WTC11 (cell line): ENCODE results near the gene PSMD5. TPM values are rescaled to one million over a fixed set of nuclear protein-coding genes. Genes with fewer than 3 reads are reported as not detected.

Experiments used
- ATAC-seq: fragments of 200-7000 bp; cut with Tn5 transposase; 2 replicates; pipeline ENCODE4 v1.10.0; 2021; ENCODE audit warnings: mild to moderate bottlenecking, moderate library complexity
- CTCF ChIA-PET: fragments of 300-600 bp; sonication (Branson Sonifier 250); formaldehyde crosslinking; loops from one replicate; lab custom pipeline; 2021; ENCODE audit warnings: antibody characterized with exemption; lab: Charles Lee
- POLR2A ChIA-PET: fragments of 350-600 bp; sonication (Branson Sonifier 250); formaldehyde crosslinking; loops from one replicate; lab custom pipeline; 2021; ENCODE audit warnings: antibody characterized with exemption; lab: Charles Lee
- DNase-seq: peaks from one replicate; pipeline ENCODE4 v3.0.0; 2021; ENCODE audit warnings: low spot score
- H3K27ac Mint-ChIP-seq: 2 replicates; pipeline ENCODE4 v1.8.0; 2021; ENCODE audit warnings: mixed read lengths
- H3K27me3 Mint-ChIP-seq: 2 replicates; pipeline ENCODE4 v1.8.0; 2021; ENCODE audit warnings: low read depth, mild to moderate bottlenecking, moderate library complexity, mixed read lengths
- H3K36me3 Mint-ChIP-seq: 2 replicates; pipeline ENCODE4 v1.8.0; 2021; ENCODE audit warnings: mixed read lengths
- H3K4me1 Mint-ChIP-seq: 2 replicates; pipeline ENCODE4 v1.8.0; 2022; ENCODE audit warnings: mixed read lengths
- H3K4me3 Mint-ChIP-seq: 2 replicates; pipeline ENCODE4 v1.8.0; 2021; ENCODE audit warnings: mild to moderate bottlenecking, moderate library complexity, mixed read lengths
- H3K9me3 Mint-ChIP-seq: 2 replicates; pipeline ENCODE4 v1.8.0; 2021; ENCODE audit warnings: mixed read lengths
- ATF1 ChIP-seq: sonication (generic); formaldehyde crosslinking; IDR thresholded peaks from 2 replicates; pipeline ENCODE4 v1.8.1; 2023; ENCODE audit warnings: mild to moderate bottlenecking, moderate library complexity, missing genetic modification reagents
- ETV6 ChIP-seq: sonication (generic); formaldehyde crosslinking; IDR thresholded peaks from 2 replicates; pipeline ENCODE4 v1.8.1; 2022; ENCODE audit warnings: mild to moderate bottlenecking, missing genetic modification reagents
- GTF2I ChIP-seq: fragments of 250-450 bp; sonication (Bioruptor Pico); conservative IDR thresholded peaks from 2 replicates; pipeline ENCODE4 v1.4.0; 2021; ENCODE audit warnings: mild to moderate bottlenecking
- MXD4 ChIP-seq: fragments of 250-450 bp; sonication (Bioruptor Pico); IDR thresholded peaks from 2 replicates; pipeline ENCODE4 v1.8.0; 2021; ENCODE audit warnings: mild to moderate bottlenecking, moderate library complexity, borderline replicate concordance
- NFYB ChIP-seq: sonication (generic); formaldehyde crosslinking; conservative IDR thresholded peaks from 2 replicates; pipeline ENCODE4 v1.8.0; 2022; ENCODE audit warnings: low read depth, missing genetic modification reagents
- OVOL2 ChIP-seq: fragments of 250-450 bp; sonication (Bioruptor Pico); IDR thresholded peaks from 2 replicates; pipeline ENCODE4 v1.9.0; 2021; ENCODE audit warnings: mild to moderate bottlenecking, borderline replicate concordance
- PRRX2 ChIP-seq: fragments of 250-450 bp; sonication (Bioruptor Pico); IDR thresholded peaks from 2 replicates; pipeline ENCODE4 v1.8.0; 2021; ENCODE audit warnings: mild to moderate bottlenecking
- RORB ChIP-seq: fragments of 250-450 bp; sonication (Bioruptor Pico); IDR thresholded peaks from 2 replicates; pipeline ENCODE4 v1.9.0; 2021; ENCODE audit warnings: mild to moderate bottlenecking
- SP1 ChIP-seq: sonication (generic); formaldehyde crosslinking; conservative IDR thresholded peaks from 2 replicates; pipeline ENCODE4 v1.8.1; 2022; ENCODE audit warnings: missing genetic modification reagents
- TP53 ChIP-seq: sonication (generic); formaldehyde crosslinking; IDR thresholded peaks from 2 replicates; pipeline ENCODE4 v1.8.1; 2023; ENCODE audit warnings: mild to moderate bottlenecking, missing genetic modification reagents
- total RNA-seq: library from RNA; stranded (reverse); gene quantifications from 3 replicates; pipeline ENCODE4 v1.2.3, GENCODE V29; 2021
- TF ChIP-seq, protein P1 (sequence below): sonication (generic); formaldehyde crosslinking; IDR thresholded peaks from 2 replicates; pipeline ENCODE4 v1.8.1; 2022; ENCODE audit warnings: missing genetic modification reagents, borderline replicate concordance
- TF ChIP-seq, protein P2 (sequence below): sonication (generic); formaldehyde crosslinking; conservative IDR thresholded peaks from 2 replicates; pipeline ENCODE4 v1.8.1; 2022; ENCODE audit warnings: mild to moderate bottlenecking, missing genetic modification reagents
- TF ChIP-seq, protein P3 (sequence below): fragments of 250-450 bp; sonication (Bioruptor Pico); IDR thresholded peaks from 2 replicates; pipeline ENCODE4 v1.9.0; 2021; ENCODE audit warnings: mild to moderate bottlenecking, borderline replicate concordance
- TF ChIP-seq, protein P4 (sequence below): sonication (generic); formaldehyde crosslinking; IDR thresholded peaks from 2 replicates; pipeline ENCODE4 v1.8.1; 2023; ENCODE audit warnings: mild to moderate bottlenecking, missing genetic modification reagents
- TF ChIP-seq, protein P5 (sequence below): sonication (generic); formaldehyde crosslinking; IDR thresholded peaks from 2 replicates; pipeline ENCODE4 v1.8.1; 2022; ENCODE audit warnings: low read depth, mild to moderate bottlenecking, moderate library complexity, missing genetic modification reagents, borderline replicate concordance
- TF ChIP-seq, protein P6 (sequence below): fragments of 250-450 bp; sonication (Bioruptor Pico); IDR thresholded peaks from 2 replicates; pipeline ENCODE4 v1.8.0; 2021; ENCODE audit warnings: mild to moderate bottlenecking
- TF ChIP-seq, protein P7 (sequence below): sonication (generic); formaldehyde crosslinking; IDR thresholded peaks from 2 replicates; pipeline ENCODE4 v1.8.0; 2022; ENCODE audit warnings: mild to moderate bottlenecking, missing genetic modification reagents
- TF ChIP-seq, protein P8 (sequence below): sonication (generic); formaldehyde crosslinking; IDR thresholded peaks from 2 replicates; pipeline ENCODE4 v1.8.0; 2023; ENCODE audit warnings: mild to moderate bottlenecking, missing genetic modification reagents
- TF ChIP-seq, protein P9 (sequence below): sonication (generic); formaldehyde crosslinking; IDR thresholded peaks from 2 replicates; pipeline ENCODE4 v1.8.1; 2023; ENCODE audit warnings: mild to moderate bottlenecking, missing genetic modification reagents

The PSMD5 gene
- total RNA-seq, 1 experiment from 2014 or later: 61.1 TPM

DNA sequence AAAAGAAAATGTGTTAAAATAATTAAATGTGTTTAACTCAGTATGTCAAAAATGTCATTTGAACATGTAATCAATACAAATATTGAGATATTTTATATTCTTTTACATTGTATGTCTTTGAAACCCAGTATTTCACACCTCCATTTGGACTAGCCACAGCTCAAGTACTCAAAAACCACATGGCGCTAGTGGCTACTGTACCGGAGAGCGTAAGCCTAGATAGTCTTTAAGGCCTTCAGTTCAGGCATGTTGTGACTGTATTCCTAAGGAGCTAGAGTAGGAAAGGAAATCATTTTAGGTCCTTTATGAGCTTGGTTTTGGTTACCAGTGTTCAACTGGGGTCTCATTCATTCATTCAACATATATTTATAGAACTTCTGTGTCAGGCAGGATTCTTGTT is 62.4 kb downstream of the PSMD5 start (continued):
- TF ChIP-seq GTF2I (CRISPR knock-in tag) (no peak), ETV6 (CRISPR knock-in tag) (no peak), SP1 (CRISPR knock-in tag) (no peak), OVOL2 (CRISPR knock-in tag) (no peak), PRRX2 (CRISPR knock-in tag) (no peak), NFYB (CRISPR knock-in tag) (no peak), RORB (CRISPR knock-in tag) (no peak)
- TF ChIP-seq, protein P1, sequence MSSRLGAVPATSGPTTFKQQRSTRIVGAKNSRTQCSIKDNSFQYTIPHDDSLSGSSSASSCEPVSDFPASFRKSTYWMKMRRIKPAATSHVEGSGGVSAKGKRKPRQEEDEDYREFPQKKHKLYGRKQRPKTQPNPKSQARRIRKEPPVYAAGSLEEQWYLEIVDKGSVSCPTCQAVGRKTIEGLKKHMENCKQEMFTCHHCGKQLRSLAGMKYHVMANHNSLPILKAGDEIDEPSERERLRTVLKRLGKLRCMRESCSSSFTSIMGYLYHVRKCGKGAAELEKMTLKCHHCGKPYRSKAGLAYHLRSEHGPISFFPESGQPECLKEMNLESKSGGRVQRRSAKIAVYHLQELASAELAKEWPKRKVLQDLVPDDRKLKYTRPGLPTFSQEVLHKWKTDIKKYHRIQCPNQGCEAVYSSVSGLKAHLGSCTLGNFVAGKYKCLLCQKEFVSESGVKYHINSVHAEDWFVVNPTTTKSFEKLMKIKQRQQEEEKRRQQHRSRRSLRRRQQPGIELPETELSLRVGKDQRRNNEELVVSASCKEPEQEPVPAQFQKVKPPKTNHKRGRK: no peak
- TF ChIP-seq, protein P2, sequence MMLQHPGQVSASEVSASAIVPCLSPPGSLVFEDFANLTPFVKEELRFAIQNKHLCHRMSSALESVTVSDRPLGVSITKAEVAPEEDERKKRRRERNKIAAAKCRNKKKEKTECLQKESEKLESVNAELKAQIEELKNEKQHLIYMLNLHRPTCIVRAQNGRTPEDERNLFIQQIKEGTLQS (CRISPR knock-in tag): no peak
- TF ChIP-seq, protein P3, sequence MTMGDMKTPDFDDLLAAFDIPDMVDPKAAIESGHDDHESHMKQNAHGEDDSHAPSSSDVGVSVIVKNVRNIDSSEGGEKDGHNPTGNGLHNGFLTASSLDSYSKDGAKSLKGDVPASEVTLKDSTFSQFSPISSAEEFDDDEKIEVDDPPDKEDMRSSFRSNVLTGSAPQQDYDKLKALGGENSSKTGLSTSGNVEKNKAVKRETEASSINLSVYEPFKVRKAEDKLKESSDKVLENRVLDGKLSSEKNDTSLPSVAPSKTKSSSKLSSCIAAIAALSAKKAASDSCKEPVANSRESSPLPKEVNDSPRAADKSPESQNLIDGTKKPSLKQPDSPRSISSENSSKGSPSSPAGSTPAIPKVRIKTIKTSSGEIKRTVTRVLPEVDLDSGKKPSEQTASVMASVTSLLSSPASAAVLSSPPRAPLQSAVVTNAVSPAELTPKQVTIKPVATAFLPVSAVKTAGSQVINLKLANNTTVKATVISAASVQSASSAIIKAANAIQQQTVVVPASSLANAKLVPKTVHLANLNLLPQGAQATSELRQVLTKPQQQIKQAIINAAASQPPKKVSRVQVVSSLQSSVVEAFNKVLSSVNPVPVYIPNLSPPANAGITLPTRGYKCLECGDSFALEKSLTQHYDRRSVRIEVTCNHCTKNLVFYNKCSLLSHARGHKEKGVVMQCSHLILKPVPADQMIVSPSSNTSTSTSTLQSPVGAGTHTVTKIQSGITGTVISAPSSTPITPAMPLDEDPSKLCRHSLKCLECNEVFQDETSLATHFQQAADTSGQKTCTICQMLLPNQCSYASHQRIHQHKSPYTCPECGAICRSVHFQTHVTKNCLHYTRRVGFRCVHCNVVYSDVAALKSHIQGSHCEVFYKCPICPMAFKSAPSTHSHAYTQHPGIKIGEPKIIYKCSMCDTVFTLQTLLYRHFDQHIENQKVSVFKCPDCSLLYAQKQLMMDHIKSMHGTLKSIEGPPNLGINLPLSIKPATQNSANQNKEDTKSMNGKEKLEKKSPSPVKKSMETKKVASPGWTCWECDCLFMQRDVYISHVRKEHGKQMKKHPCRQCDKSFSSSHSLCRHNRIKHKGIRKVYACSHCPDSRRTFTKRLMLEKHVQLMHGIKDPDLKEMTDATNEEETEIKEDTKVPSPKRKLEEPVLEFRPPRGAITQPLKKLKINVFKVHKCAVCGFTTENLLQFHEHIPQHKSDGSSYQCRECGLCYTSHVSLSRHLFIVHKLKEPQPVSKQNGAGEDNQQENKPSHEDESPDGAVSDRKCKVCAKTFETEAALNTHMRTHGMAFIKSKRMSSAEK (CRISPR knock-in tag): no peak
- TF ChIP-seq, protein P4, sequence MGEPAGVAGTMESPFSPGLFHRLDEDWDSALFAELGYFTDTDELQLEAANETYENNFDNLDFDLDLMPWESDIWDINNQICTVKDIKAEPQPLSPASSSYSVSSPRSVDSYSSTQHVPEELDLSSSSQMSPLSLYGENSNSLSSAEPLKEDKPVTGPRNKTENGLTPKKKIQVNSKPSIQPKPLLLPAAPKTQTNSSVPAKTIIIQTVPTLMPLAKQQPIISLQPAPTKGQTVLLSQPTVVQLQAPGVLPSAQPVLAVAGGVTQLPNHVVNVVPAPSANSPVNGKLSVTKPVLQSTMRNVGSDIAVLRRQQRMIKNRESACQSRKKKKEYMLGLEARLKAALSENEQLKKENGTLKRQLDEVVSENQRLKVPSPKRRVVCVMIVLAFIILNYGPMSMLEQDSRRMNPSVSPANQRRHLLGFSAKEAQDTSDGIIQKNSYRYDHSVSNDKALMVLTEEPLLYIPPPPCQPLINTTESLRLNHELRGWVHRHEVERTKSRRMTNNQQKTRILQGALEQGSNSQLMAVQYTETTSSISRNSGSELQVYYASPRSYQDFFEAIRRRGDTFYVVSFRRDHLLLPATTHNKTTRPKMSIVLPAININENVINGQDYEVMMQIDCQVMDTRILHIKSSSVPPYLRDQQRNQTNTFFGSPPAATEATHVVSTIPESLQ: no peak
- TF ChIP-seq, protein P5, sequence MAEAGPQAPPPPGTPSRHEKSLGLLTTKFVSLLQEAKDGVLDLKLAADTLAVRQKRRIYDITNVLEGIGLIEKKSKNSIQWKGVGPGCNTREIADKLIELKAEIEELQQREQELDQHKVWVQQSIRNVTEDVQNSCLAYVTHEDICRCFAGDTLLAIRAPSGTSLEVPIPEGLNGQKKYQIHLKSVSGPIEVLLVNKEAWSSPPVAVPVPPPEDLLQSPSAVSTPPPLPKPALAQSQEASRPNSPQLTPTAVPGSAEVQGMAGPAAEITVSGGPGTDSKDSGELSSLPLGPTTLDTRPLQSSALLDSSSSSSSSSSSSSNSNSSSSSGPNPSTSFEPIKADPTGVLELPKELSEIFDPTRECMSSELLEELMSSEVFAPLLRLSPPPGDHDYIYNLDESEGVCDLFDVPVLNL: no peak

DNA sequence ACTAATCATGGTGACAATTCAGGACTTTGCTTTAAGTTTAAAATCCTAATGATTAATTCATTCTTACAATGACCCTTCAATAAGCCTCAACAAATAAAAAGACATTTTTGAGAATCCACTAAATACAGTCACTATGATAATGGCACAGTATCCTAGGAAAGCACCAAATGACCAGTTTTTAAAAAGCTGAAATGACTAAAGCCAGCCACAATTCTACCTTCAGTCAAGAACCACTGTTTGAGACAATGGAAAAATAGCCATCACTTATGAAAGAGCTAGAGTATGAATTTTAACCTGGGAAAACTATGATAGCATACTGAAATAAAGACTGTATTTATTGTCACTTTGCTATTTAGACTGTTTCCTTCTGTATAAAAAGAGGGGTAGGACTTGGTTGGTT is 63.5 kb downstream of the PSMD5 start:
- no peaks in the 10 kb centered on the region for H3K4me1 Mint-ChIP-seq
- no peaks in the 10 kb centered on the region for H3K27me3 Mint-ChIP-seq
- no peak for DNase-seq
- no peak for ATAC-seq
- H3K4me3 Mint-ChIP-seq: no peak overlapping the region
- H3K27ac Mint-ChIP-seq: no peak overlapping the region
- CTCF ChIA-PET: no interaction called here
- no peaks in the 10 kb centered on the region for H3K9me3 Mint-ChIP-seq
- POLR2A ChIA-PET: no interaction called here
- peaks cover 43% of the 10 kb centered on the region for H3K36me3 Mint-ChIP-seq
- TF ChIP-seq, protein P6, sequence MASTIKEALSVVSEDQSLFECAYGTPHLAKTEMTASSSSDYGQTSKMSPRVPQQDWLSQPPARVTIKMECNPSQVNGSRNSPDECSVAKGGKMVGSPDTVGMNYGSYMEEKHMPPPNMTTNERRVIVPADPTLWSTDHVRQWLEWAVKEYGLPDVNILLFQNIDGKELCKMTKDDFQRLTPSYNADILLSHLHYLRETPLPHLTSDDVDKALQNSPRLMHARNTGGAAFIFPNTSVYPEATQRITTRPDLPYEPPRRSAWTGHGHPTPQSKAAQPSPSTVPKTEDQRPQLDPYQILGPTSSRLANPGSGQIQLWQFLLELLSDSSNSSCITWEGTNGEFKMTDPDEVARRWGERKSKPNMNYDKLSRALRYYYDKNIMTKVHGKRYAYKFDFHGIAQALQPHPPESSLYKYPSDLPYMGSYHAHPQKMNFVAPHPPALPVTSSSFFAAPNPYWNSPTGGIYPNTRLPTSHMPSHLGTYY (CRISPR knock-in tag): no peak
- TF ChIP-seq, protein P7, sequence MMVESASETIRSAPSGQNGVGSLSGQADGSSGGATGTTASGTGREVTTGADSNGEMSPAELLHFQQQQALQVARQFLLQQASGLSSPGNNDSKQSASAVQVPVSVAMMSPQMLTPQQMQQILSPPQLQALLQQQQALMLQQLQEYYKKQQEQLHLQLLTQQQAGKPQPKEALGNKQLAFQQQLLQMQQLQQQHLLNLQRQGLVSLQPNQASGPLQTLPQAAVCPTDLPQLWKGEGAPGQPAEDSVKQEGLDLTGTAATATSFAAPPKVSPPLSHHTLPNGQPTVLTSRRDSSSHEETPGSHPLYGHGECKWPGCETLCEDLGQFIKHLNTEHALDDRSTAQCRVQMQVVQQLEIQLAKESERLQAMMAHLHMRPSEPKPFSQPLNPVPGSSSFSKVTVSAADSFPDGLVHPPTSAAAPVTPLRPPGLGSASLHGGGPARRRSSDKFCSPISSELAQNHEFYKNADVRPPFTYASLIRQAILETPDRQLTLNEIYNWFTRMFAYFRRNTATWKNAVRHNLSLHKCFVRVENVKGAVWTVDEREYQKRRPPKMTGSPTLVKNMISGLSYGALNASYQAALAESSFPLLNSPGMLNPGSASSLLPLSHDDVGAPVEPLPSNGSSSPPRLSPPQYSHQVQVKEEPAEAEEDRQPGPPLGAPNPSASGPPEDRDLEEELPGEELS: no peak
- TF ChIP-seq SP1 (CRISPR knock-in tag) (no peak), MXD4 (CRISPR knock-in tag) (no peak), TP53 (CRISPR knock-in tag) (no peak), ATF1 (CRISPR knock-in tag) (no peak)
- TF ChIP-seq, protein P8, sequence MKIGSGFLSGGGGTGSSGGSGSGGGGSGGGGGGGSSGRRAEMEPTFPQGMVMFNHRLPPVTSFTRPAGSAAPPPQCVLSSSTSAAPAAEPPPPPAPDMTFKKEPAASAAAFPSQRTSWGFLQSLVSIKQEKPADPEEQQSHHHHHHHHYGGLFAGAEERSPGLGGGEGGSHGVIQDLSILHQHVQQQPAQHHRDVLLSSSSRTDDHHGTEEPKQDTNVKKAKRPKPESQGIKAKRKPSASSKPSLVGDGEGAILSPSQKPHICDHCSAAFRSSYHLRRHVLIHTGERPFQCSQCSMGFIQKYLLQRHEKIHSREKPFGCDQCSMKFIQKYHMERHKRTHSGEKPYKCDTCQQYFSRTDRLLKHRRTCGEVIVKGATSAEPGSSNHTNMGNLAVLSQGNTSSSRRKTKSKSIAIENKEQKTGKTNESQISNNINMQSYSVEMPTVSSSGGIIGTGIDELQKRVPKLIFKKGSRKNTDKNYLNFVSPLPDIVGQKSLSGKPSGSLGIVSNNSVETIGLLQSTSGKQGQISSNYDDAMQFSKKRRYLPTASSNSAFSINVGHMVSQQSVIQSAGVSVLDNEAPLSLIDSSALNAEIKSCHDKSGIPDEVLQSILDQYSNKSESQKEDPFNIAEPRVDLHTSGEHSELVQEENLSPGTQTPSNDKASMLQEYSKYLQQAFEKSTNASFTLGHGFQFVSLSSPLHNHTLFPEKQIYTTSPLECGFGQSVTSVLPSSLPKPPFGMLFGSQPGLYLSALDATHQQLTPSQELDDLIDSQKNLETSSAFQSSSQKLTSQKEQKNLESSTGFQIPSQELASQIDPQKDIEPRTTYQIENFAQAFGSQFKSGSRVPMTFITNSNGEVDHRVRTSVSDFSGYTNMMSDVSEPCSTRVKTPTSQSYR (CRISPR knock-in tag): no peak
- TF ChIP-seq, protein P9, sequence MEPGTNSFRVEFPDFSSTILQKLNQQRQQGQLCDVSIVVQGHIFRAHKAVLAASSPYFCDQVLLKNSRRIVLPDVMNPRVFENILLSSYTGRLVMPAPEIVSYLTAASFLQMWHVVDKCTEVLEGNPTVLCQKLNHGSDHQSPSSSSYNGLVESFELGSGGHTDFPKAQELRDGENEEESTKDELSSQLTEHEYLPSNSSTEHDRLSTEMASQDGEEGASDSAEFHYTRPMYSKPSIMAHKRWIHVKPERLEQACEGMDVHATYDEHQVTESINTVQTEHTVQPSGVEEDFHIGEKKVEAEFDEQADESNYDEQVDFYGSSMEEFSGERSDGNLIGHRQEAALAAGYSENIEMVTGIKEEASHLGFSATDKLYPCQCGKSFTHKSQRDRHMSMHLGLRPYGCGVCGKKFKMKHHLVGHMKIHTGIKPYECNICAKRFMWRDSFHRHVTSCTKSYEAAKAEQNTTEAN: no peak
